A673 (cell line): ENCODE results near the gene LMAN1L. TPM values are rescaled to one million over a fixed set of nuclear protein-coding genes. Genes with fewer than 3 reads are reported as not detected.

ENCODE experiments used
- BruUV-seq: library from RNA; stranded (reverse); fragments of 400-500 nt; replicated peaks from 2 replicates; lab custom pipeline; 2021; lab: Mats Ljungman, UMichigan
- CTCF ChIA-PET: fragments of 300-600 bp; sonication (Branson Sonifier 250); formaldehyde crosslinking; loops from one replicate; lab custom pipeline; 2022; ENCODE audit warnings: antibody characterized with exemption; lab: Charles Lee
- POLR2A ChIA-PET: fragments of 300-600 bp; sonication (Branson Sonifier 250); formaldehyde crosslinking; loops from one replicate; lab custom pipeline; 2022; ENCODE audit warnings: antibody characterized with exemption; ENCODE audit not compliant: low non-redundant PET; lab: Charles Lee
- DNase-seq: peaks from one replicate; pipeline ENCODE4 v3.0.0-alpha.2; 2015; ENCODE audit warnings: low spot score
- H3K27ac ChIP-seq: fragments of 200-600 bp; sonication (generic); 2 replicates; pipeline ENCODE4 v1.5.1; 2016; ENCODE audit warnings: mixed run types, low read depth, mild to moderate bottlenecking, mixed read lengths, antibody characterized with exemption, low read length; ENCODE audit not compliant: poor library complexity, severe bottlenecking
- H3K27me3 ChIP-seq: fragments of 200-600 bp; sonication (generic); replicated peaks from 2 replicates; pipeline ENCODE4 v1.6.1; 2017; ENCODE audit warnings: mixed run types, low read depth, mild to moderate bottlenecking, mixed read lengths, antibody characterized with exemption, low read length; ENCODE audit not compliant: insufficient read depth, poor library complexity
- H3K36me3 ChIP-seq: fragments of 200-600 bp; sonication (generic); 2 replicates; pipeline ENCODE4 v1.6.1; 2016; ENCODE audit warnings: mixed run types, mild to moderate bottlenecking, mixed read lengths, antibody characterized with exemption, low read length; ENCODE audit not compliant: insufficient read depth, poor library complexity, severe bottlenecking
- H3K4me1 ChIP-seq: fragments of 200-600 bp; sonication (generic); 2 replicates; pipeline ENCODE4 v1.6.1; 2017; ENCODE audit warnings: mixed run types, mild to moderate bottlenecking, mixed read lengths, antibody characterized with exemption, low read length; ENCODE audit not compliant: insufficient read depth, poor library complexity, severe bottlenecking
- H3K4me3 ChIP-seq: fragments of 200-600 bp; sonication (generic); 2 replicates; pipeline ENCODE4 v1.5.1; 2016; ENCODE audit warnings: low read depth, mixed run types, mild to moderate bottlenecking, mixed read lengths, low read length; ENCODE audit not compliant: poor library complexity, severe bottlenecking
- H3K9me3 ChIP-seq: fragments of 200-600 bp; sonication (generic); 2 replicates; pipeline ENCODE4 v1.6.1; 2016; ENCODE audit warnings: mixed run types, low read depth, mild to moderate bottlenecking, mixed read lengths, antibody characterized with exemption, low read length; ENCODE audit not compliant: poor library complexity, severe bottlenecking
- CTCF ChIP-seq: fragments of 300-800, 200-600 bp; sonication (generic); conservative IDR thresholded peaks from 2 replicates; pipeline ENCODE4 v1.5.1; 2017; ENCODE audit warnings: low read depth, mild to moderate bottlenecking, antibody characterized with exemption, low read length, moderate library complexity, mixed read lengths
- EZH2 ChIP-seq: fragments of 200-600 bp; sonication (generic); IDR thresholded peaks from 2 replicates; pipeline ENCODE4 v1.6.1; 2017; ENCODE audit warnings: borderline replicate concordance, low read depth, mild to moderate bottlenecking, mixed read lengths, antibody characterized with exemption, low read length; ENCODE audit not compliant: poor library complexity, severe bottlenecking
- intact Hi-C: fragments of 100-400 bp; cut with micrococcal nuclease; formaldehyde crosslinking; loops from one replicate; pipeline ENCODE4 v1.10.0; 2022; ENCODE audit not compliant: unreplicated experiment
- total RNA-seq: library from RNA; stranded (reverse); gene quantifications from 2 replicates; pipeline ENCODE4 v1.2.3, GENCODE V29; 2021

LMAN1L gene
- total RNA-seq, 1 experiment from 2014 or later: 0.80 TPM

- H3K27ac ChIP-seq: peak overlapping the region; percentile 42
- DNase-seq: no peak
- CTCF ChIA-PET: no interaction called here
Measured at GRCh38 chr15:74790080-74790916, 22.3 kb upstream of the LMAN1L start.

GRCh38 chr15:74791007-74791406 is 21.6 kb upstream of the LMAN1L start:
- CTCF ChIA-PET: no interaction called here
- H3K36me3 ChIP-seq: peaks cover 8% of the 10 kb centered on the region

More at GRCh38 chr15:74790080-74790916, 22.3 kb upstream of the LMAN1L start:
- intact Hi-C loops: no loop called here
- Histone ChIP-seq H3K4me3 (no peak overlapping the region), H3K4me1 (peaks cover 46% of the 10 kb centered on the region), H3K36me3 (peaks cover 8% of the 10 kb centered on the region), H3K27me3 (no peaks in the 10 kb centered on the region), H3K9me3 (no peaks in the 10 kb centered on the region)
- TF ChIP-seq EZH2 (no peak), CTCF (no peak)
- POLR2A ChIA-PET: no interaction called here
- BruUV-seq: no TSS peak

GRCh38 chr15:74791667-74792066 is 21.0 kb upstream of the LMAN1L start:
- Histone ChIP-seq H3K4me3 (no peak overlapping the region), H3K27me3 (no peaks in the 10 kb centered on the region), H3K36me3 (peaks cover 8% of the 10 kb centered on the region), H3K4me1 (peaks cover 41% of the 10 kb centered on the region), H3K27ac (no peak overlapping the region), H3K9me3 (no peaks in the 10 kb centered on the region)
- BruUV-seq: no TSS peak
- POLR2A ChIA-PET: no interaction called here
- intact Hi-C loops: no loop called here
- CTCF ChIA-PET: no interaction called here
- no peak for TF ChIP-seq EZH2
- TF ChIP-seq CTCF: no peak
- DNase-seq: no peak

More at GRCh38 chr15:74791007-74791406, 21.6 kb upstream of the LMAN1L start:
- DNase-seq: no peak
- no TSS peak for BruUV-seq
- no peak overlapping the region for H3K4me3 ChIP-seq
- peaks cover 46% of the 10 kb centered on the region for H3K4me1 ChIP-seq
- TF ChIP-seq CTCF (no peak), EZH2 (no peak)
- intact Hi-C loops: no loop called here
- no peaks in the 10 kb centered on the region for H3K9me3 ChIP-seq
- no peaks in the 10 kb centered on the region for H3K27me3 ChIP-seq
- H3K27ac ChIP-seq: peak overlapping the region; percentile 42
- POLR2A ChIA-PET: no interaction called here
